CD4-positive, alpha-beta memory T cell (primary cell): ENCODE measurements around the gene TEX22. TPM values are rescaled to one million over a fixed set of nuclear protein-coding genes. Genes with fewer than 3 reads are reported as not detected.

Source experiments
- CTCF ChIA-PET: fragments of 350-600 bp; sonication (Branson Sonifier 250); formaldehyde crosslinking; loops from one replicate; lab custom pipeline; 2021; ENCODE audit warnings: inconsistent platforms; ENCODE audit not compliant: partially characterized antibody; lab: Charles Lee
- POLR2A ChIA-PET: fragments of 350-600 bp; sonication (Branson Sonifier 250); formaldehyde crosslinking; loops from one replicate; lab custom pipeline; 2021; ENCODE audit not compliant: partially characterized antibody; lab: Charles Lee
- DNase-seq, 5 donors: peaks; one replicate each; pipeline versions ENCODE4 v3.0.0 to v3.0.0-alpha.2; 2020 to 2022; ENCODE audit warnings: mixed read lengths in 1 of 5
- H3K27ac ChIP-seq: one replicate; pipeline ENCODE4 v1.7.0; 2013; ENCODE audit warnings: low read depth, low read length
- H3K27me3 ChIP-seq: 2 replicates; pipeline ENCODE4 v1.7.0; 2013; ENCODE audit warnings: mild to moderate bottlenecking, low read length, moderate library complexity; ENCODE audit not compliant: insufficient read depth
- H3K36me3 ChIP-seq: 2 replicates; pipeline ENCODE4 v1.7.0; 2013; ENCODE audit warnings: mild to moderate bottlenecking, low read length, moderate library complexity; ENCODE audit not compliant: insufficient read depth
- H3K4me1 ChIP-seq: 2 replicates; pipeline ENCODE4 v1.7.0; 2013; ENCODE audit warnings: mild to moderate bottlenecking, low read length, moderate library complexity; ENCODE audit not compliant: insufficient read depth
- H3K4me3 ChIP-seq, 2 donors: one replicate each; pipeline ENCODE4 v1.7.0; 2013; ENCODE audit warnings: low read length in 2 of 2, mild to moderate bottlenecking in 1 of 2
- H3K9me3 ChIP-seq, 2 donors: one replicate each; pipeline ENCODE4 v1.7.0; 2013; ENCODE audit warnings: low read length in 2 of 2, control low read depth in 1 of 2; ENCODE audit not compliant: control insufficient read depth in 1 of 2
- H3K27ac Mint-ChIP-seq, 7 donors: one replicate each; pipeline ENCODE4 v1.8.0; 2020 to 2021; ENCODE audit warnings: mixed read lengths in 7 of 7, mild to moderate bottlenecking in 6 of 7, inconsistent platforms in 3 of 7, moderate library complexity in 3 of 7
- H3K27me3 Mint-ChIP-seq, 2 donors: one replicate each; pipeline ENCODE4 v1.8.0; 2020 to 2021; ENCODE audit warnings: mixed read lengths in 2 of 2
- H3K36me3 Mint-ChIP-seq, 2 donors: one replicate each; pipeline ENCODE4 v1.8.0; 2020 to 2021; ENCODE audit warnings: mixed read lengths in 2 of 2, inconsistent platforms in 1 of 2, mild to moderate bottlenecking in 1 of 2
- H3K4me1 Mint-ChIP-seq, 4 donors: one replicate each; pipeline ENCODE4 v1.8.0; 2020 to 2021; ENCODE audit warnings: mixed read lengths in 4 of 4, mild to moderate bottlenecking in 1 of 4
- H3K4me3 Mint-ChIP-seq, 8 donors: one replicate each; pipeline ENCODE4 v1.8.0; 2020 to 2021; ENCODE audit warnings: mixed read lengths in 8 of 8, mild to moderate bottlenecking in 7 of 8, moderate library complexity in 6 of 8, inconsistent platforms in 3 of 8
- H3K9me3 Mint-ChIP-seq, 8 donors: one replicate each; pipeline ENCODE4 v1.8.0; 2020 to 2021; ENCODE audit warnings: mixed read lengths in 8 of 8, mild to moderate bottlenecking in 5 of 8, inconsistent platforms in 3 of 8, moderate library complexity in 1 of 8
- intact Hi-C: fragments of 100-400 bp; cut with micrococcal nuclease; formaldehyde crosslinking; loops from one replicate; pipeline ENCODE4 v1.15.1; 2023
- polyA plus RNA-seq, 2 donors: library from polyadenylated mRNA; unstranded; fragments of 300-500 nt; fragmentation: Illumina TruSeq; gene quantifications; one replicate each; pipeline ENCODE4 v1.2.3, GENCODE V29; 2021
- total RNA-seq, 2 experiments: library from RNA; stranded (reverse); gene quantifications; one replicate each; pipeline ENCODE4 v1.2.3, GENCODE V29; 2021

TEX22 gene
- total and polyA plus RNA-seq, 4 experiments from 2014 or later = 4.7 to 7.5 TPM; not detected in 2

GRCh38 chr14:105366386-105367074, 31.8 kb upstream of the TEX22 start:
- H3K27ac ChIP-seq = no peak overlapping the region
- H3K4me1 ChIP-seq = peaks cover 8% of the 10 kb centered on the region
- POLR2A ChIA-PET = interaction anchor here (0.9 to 2.1 kb wide), 3 partner anchors 114 to 162 kb away, joined by 3 to 7 read pairs (median 3); no protein-coding TSS in a partner anchor
- H3K4me3 Mint-ChIP-seq = no peak overlapping the region
- H3K27ac Mint-ChIP-seq = no peak overlapping the region
- no peak overlapping the region for H3K4me3 ChIP-seq
- H3K4me1 Mint-ChIP-seq = peaks cover 9 to 17% (median 13%) of the 10 kb centered on the region in 4 donors
- CTCF ChIA-PET = interaction anchor here (2.9 kb wide), 1 partner anchor 123 kb away, joined by 13 read pairs; no protein-coding TSS in a partner anchor
- no peaks in the 10 kb centered on the region for H3K9me3 ChIP-seq
- no peaks in the 10 kb centered on the region for H3K36me3 ChIP-seq
- no peaks in the 10 kb centered on the region for H3K27me3 Mint-ChIP-seq
- peaks cover 5% of the 10 kb centered on the region in 2 donors for H3K36me3 Mint-ChIP-seq
- H3K27me3 ChIP-seq = no peaks in the 10 kb centered on the region
- intact Hi-C loops = no loop called here
- DNase-seq = no peak
- H3K9me3 Mint-ChIP-seq = no peaks in the 10 kb centered on the region

- Mint-ChIP-seq H3K27me3 (no peaks in the 10 kb centered on the region), H3K9me3 (no peaks in the 10 kb centered on the region), H3K36me3 (peaks cover 5% of the 10 kb centered on the region in 2 donors), H3K4me1 (peaks cover 9 to 17% (median 13%) of the 10 kb centered on the region in 4 donors), H3K27ac (no peak overlapping the region), H3K4me3 (no peak overlapping the region)
- Histone ChIP-seq H3K36me3 (no peaks in the 10 kb centered on the region), H3K4me3 (no peak overlapping the region), H3K9me3 (no peaks in the 10 kb centered on the region), H3K27ac (no peak overlapping the region), H3K27me3 (no peaks in the 10 kb centered on the region), H3K4me1 (peaks cover 8% of the 10 kb centered on the region)
- CTCF ChIA-PET = interaction anchor here (2.9 kb wide), 1 partner anchor 122 kb away, joined by 13 read pairs; no protein-coding TSS in a partner anchor
- intact Hi-C loops = no loop called here
- DNase-seq = no peak
- POLR2A ChIA-PET = no interaction called here
These were observed 31.0 kb upstream of the TEX22 start for GRCh38 chr14:105367116-105368031.

- Mint-ChIP-seq H3K9me3 (no peaks in the 10 kb centered on the region), H3K27ac (no peak overlapping the region), H3K36me3 (peaks cover 5% of the 10 kb centered on the region in 2 donors), H3K4me3 (no peak overlapping the region), H3K4me1 (peaks cover 9 to 17% (median 13%) of the 10 kb centered on the region in 4 donors), H3K27me3 (no peaks in the 10 kb centered on the region)
- intact Hi-C loops = no loop called here
- H3K27me3 ChIP-seq = no peaks in the 10 kb centered on the region
- H3K27ac ChIP-seq = no peak overlapping the region
- no peak for DNase-seq
- H3K4me1 ChIP-seq = peaks cover 8% of the 10 kb centered on the region
- H3K4me3 ChIP-seq = no peak overlapping the region
- CTCF ChIA-PET = interaction anchor here (2.9 kb wide), 1 partner anchor 122 kb away, joined by 13 read pairs; no protein-coding TSS in a partner anchor
- POLR2A ChIA-PET = no interaction called here
- no peaks in the 10 kb centered on the region for H3K36me3 ChIP-seq
- no peaks in the 10 kb centered on the region for H3K9me3 ChIP-seq
These were observed 30.3 kb upstream of the TEX22 start for GRCh38 chr14:105368032-105368417.

GRCh38 chr14:105368426-105368825, 29.9 kb upstream of the TEX22 start:
- no peaks in the 10 kb centered on the region for H3K9me3 Mint-ChIP-seq

GRCh38 chr14:105368910-105369652, 29.3 kb upstream of the TEX22 start:
- no peaks in the 10 kb centered on the region for H3K27me3 Mint-ChIP-seq
- peaks cover 4 to 5% of the 10 kb centered on the region in 2 donors for H3K36me3 Mint-ChIP-seq
- no peaks in the 10 kb centered on the region for H3K9me3 ChIP-seq
- peaks cover 3 to 7% (median 5%) of the 10 kb centered on the region in 4 donors for H3K4me1 Mint-ChIP-seq
- H3K4me3 Mint-ChIP-seq = no peak overlapping the region
- ChIA-PET CTCF (interaction anchor here (2.9 kb wide), 1 partner anchor 121 kb away, joined by 13 read pairs; no protein-coding TSS in a partner anchor), POLR2A (interaction anchor here (1.2 kb wide), 1 partner anchor 121 kb away, joined by 3 read pairs; no protein-coding TSS in a partner anchor)
- H3K27me3 ChIP-seq = no peaks in the 10 kb centered on the region
- no peaks in the 10 kb centered on the region for H3K36me3 ChIP-seq
- no peak overlapping the region for H3K27ac ChIP-seq
- no peaks in the 10 kb centered on the region for H3K9me3 Mint-ChIP-seq
- intact Hi-C loops = no loop called here
- peaks cover 8% of the 10 kb centered on the region for H3K4me1 ChIP-seq
- H3K27ac Mint-ChIP-seq = no peak overlapping the region
- no peak for DNase-seq
- no peak overlapping the region for H3K4me3 ChIP-seq

More at GRCh38 chr14:105368426-105368825, 29.9 kb upstream of the TEX22 start:
- H3K4me3 ChIP-seq = no peak overlapping the region
- no peak for DNase-seq
- no peaks in the 10 kb centered on the region for H3K36me3 ChIP-seq
- H3K27me3 ChIP-seq = no peaks in the 10 kb centered on the region
- Mint-ChIP-seq H3K27me3 (no peaks in the 10 kb centered on the region), H3K27ac (peak overlapping the region in 1 of 7 donors; percentile 35), H3K36me3 (peaks cover 5% of the 10 kb centered on the region in 2 donors), H3K4me1 (peaks cover 7 to 14% (median 11%) of the 10 kb centered on the region in 4 donors), H3K4me3 (no peak overlapping the region)
- ChIA-PET POLR2A (interaction anchor here (1.2 kb wide), 1 partner anchor 122 kb away, joined by 3 read pairs; no protein-coding TSS in a partner anchor), CTCF (interaction anchor here (2.9 kb wide), 1 partner anchor 121 kb away, joined by 13 read pairs; no protein-coding TSS in a partner anchor)
- intact Hi-C loops = no loop called here
- peaks cover 8% of the 10 kb centered on the region for H3K4me1 ChIP-seq
- H3K9me3 ChIP-seq = no peaks in the 10 kb centered on the region
- H3K27ac ChIP-seq = no peak overlapping the region

- no peaks in the 10 kb centered on the region for H3K27me3 Mint-ChIP-seq
- peaks cover 3 to 6% (median 5%) of the 10 kb centered on the region in 4 donors for H3K4me1 Mint-ChIP-seq
- CTCF ChIA-PET = interaction anchor here (0.9 to 4.5 kb wide), 12 partner anchors 11 to 168 kb away, joined by 3 to 94 read pairs (median 9); partner anchors contain the start of gene TEDC1
- no peak overlapping the region for H3K4me3 ChIP-seq
- H3K27ac Mint-ChIP-seq = no peak overlapping the region
- no peak for DNase-seq
- H3K9me3 Mint-ChIP-seq = no peaks in the 10 kb centered on the region
- H3K36me3 Mint-ChIP-seq = peaks cover 4 to 5% of the 10 kb centered on the region in 2 donors
- POLR2A ChIA-PET = interaction anchor here (1.2 to 2.3 kb wide), 4 partner anchors 120 to 159 kb away, joined by 3 to 56 read pairs (median 5); no protein-coding TSS in a partner anchor
- H3K36me3 ChIP-seq = no peaks in the 10 kb centered on the region
- H3K4me1 ChIP-seq = peaks cover 6% of the 10 kb centered on the region
- no peak overlapping the region for H3K27ac ChIP-seq
- intact Hi-C loops = loop anchor here (2.0 to 10.0 kb wide), 3 partner anchors 29 to 111 kb away; partner anchors contain the start of gene TEX22
- no peaks in the 10 kb centered on the region for H3K27me3 ChIP-seq
- H3K4me3 Mint-ChIP-seq = no peak overlapping the region
- no peaks in the 10 kb centered on the region for H3K9me3 ChIP-seq
These were observed 28.7 kb upstream of the TEX22 start for GRCh38 chr14:105369653-105370040.
